Gastroesophageal sphincter (tissue), 3 donors: ENCODE data around the gene PDIA3.
"Not testable (repeated sequence)": the region's sequence is repeated elsewhere in the genome, so short reads cannot be mapped to it uniquely, and the experiment has no call there.

Experiments used
- CTCF ChIP-seq, 4 experiments: fragments of 200-600 bp in 2 of 4; fragments of 450-650 bp in 2 of 4; sonication (generic) in 1 of 4; IDR thresholded peaks; one replicate each; pipeline ENCODE4 v1.5.1; 2017 to 2019; ENCODE audit warnings: antibody characterized with exemption in 4 of 4, mild to moderate bottlenecking in 2 of 4, moderate library complexity in 2 of 4
- EP300 ChIP-seq: sonication (generic); formaldehyde crosslinking; IDR thresholded peaks from one replicate; pipeline ENCODE4 v1.6.1; 2017; ENCODE audit warnings: antibody characterized with exemption, mild to moderate bottlenecking
- POLR2A ChIP-seq, 2 donors: fragments of 450-650 bp; IDR thresholded peaks; one replicate each; pipeline ENCODE4 v1.6.1; 2017; ENCODE audit warnings: antibody characterized with exemption in 2 of 2, mild to moderate bottlenecking in 2 of 2, moderate library complexity in 1 of 2
- POLR2AphosphoS5 ChIP-seq: sonication (generic); formaldehyde crosslinking; IDR thresholded peaks from one replicate; pipeline ENCODE4 v1.6.1; 2017; ENCODE audit warnings: antibody characterized with exemption

GRCh38 chr15:43710431-43711131 is 35.7 kb upstream of the PDIA3 start:
- not testable (repeated sequence) for TF ChIP-seq CTCF (IDR thresholded peaks at IDR 0.05); POLR2AphosphoS5; POLR2A (IDR thresholded peaks at IDR 0.05); EP300
